HG03064 (cell line): ENCODE measurements around the gene ANKRD13C.

Source experiments
- ATAC-seq: cut with Tn5 transposase; IDR thresholded peaks from one replicate; pipeline ENCODE4 v1.9.1; 2021; ENCODE audit warnings: low read depth; ENCODE audit not compliant: unreplicated experiment

Gene ANKRD13C

GRCh38 chr1:70221238-70222121 lies 133.0 kb downstream of the ANKRD13C start, which contains the start of gene SRSF11:
Gene SRSF11, plus strand, starts transcription at chr1:70221380. Its CDS starts 257 bp downstream, at chr1:70221637.
- peak; percentile 96 for ATAC-seq

- peak; percentile 7 for ATAC-seq
Observed at GRCh38 chr1:70220517-70221237, 133.8 kb downstream of the ANKRD13C start.

GRCh38 chr1:70220015-70220414 lies 134.5 kb downstream of the ANKRD13C start:
- no peak for ATAC-seq

GRCh38 chr1:70211541-70211940 lies 143.0 kb downstream of the ANKRD13C start:
- ATAC-seq, result no peak

- ATAC-seq, result no peak
Observed at GRCh38 chr1:70210820-70211219, 143.7 kb downstream of the ANKRD13C start.
